Measurements from ENCODE around the gene NUCB1. TPM values are rescaled to one million over a fixed set of nuclear protein-coding genes. Genes with fewer than 3 reads are reported as not detected.

The NUCB1 gene
- total RNA-seq, 1 experiment from 2014 or later, result 125 TPM

DNA sequence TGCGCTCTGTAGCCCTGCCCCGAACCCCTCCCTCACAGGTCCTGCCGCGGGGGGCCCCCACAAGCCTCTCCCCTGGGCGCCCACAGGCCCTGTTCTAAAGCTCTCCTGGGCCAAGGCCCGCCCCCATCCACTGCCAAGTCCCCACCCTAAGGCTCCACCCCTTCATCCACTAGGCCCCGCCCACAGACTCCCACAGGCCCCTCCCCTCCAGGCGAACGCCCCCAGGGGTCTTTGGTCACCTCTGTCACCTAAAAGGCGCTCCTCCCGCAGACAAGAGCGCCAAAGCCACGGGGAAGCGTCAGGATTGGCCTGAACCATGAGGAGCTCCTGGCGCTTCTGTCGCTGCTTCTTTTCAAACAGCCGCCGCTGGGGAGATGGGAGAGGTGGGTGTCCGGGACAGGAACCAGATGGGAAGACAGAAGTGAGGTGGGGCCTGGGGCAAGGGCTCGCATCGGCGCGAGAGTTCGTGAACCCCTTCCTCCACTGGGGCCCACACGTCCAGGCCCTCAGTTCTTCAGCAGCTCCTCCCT lies 3.9 kb upstream of the NUCB1 start:
- H3K79me1 ChIP-seq (ENCODE audit: insufficient read depth, low read depth, low read length, poor library complexity, severe bottlenecking), result no peaks in the 10 kb centered on the region
- H3K27me3 Mint-ChIP-seq (ENCODE audit: low read depth), result peaks cover 2% of the 10 kb centered on the region; the same call in 1 of the 2 replicates
- H4K8ac ChIP-seq (replicated peaks; ENCODE audit: insufficient read length, low read depth, low read length), result no peak overlapping the region
- H4K91ac ChIP-seq (ENCODE audit: insufficient read length, low read depth, low read length), result no peak overlapping the region
- no peaks in the 10 kb centered on the region for H3K9me3 Mint-ChIP-seq
- H2AK5ac ChIP-seq (ENCODE audit: insufficient read length, low read length), result no peak overlapping the region
- TF ChIP-seq, protein P1, sequence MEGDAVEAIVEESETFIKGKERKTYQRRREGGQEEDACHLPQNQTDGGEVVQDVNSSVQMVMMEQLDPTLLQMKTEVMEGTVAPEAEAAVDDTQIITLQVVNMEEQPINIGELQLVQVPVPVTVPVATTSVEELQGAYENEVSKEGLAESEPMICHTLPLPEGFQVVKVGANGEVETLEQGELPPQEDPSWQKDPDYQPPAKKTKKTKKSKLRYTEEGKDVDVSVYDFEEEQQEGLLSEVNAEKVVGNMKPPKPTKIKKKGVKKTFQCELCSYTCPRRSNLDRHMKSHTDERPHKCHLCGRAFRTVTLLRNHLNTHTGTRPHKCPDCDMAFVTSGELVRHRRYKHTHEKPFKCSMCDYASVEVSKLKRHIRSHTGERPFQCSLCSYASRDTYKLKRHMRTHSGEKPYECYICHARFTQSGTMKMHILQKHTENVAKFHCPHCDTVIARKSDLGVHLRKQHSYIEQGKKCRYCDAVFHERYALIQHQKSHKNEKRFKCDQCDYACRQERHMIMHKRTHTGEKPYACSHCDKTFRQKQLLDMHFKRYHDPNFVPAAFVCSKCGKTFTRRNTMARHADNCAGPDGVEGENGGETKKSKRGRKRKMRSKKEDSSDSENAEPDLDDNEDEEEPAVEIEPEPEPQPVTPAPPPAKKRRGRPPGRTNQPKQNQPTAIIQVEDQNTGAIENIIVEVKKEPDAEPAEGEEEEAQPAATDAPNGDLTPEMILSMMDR (conservative IDR thresholded peaks at IDR 0.05), result no peak
- H3K14ac ChIP-seq (ENCODE audit: insufficient read depth, low read length), result no peak overlapping the region
- peaks cover 0 to 3% (median 1%) of the 10 kb centered on the region in 3 experiments; a peak in 2 of 7 replicates for H3K36me3 Mint-ChIP-seq (ENCODE audit: insufficient read depth in 1 of 3, low read depth in 3 of 3)
- no peak overlapping the region for H3T11ph ChIP-seq (ENCODE audit: low read length)
- no peaks in the 10 kb centered on the region for H3K27me3 ChIP-seq (ENCODE audit: insufficient read depth, low read length)
- H2BK120ac ChIP-seq (ENCODE audit: low read depth, low read length, poor library complexity, severe bottlenecking), result no peak overlapping the region
- H3K4ac ChIP-seq (ENCODE audit: low read depth, low read length), result no peak overlapping the region
- no peak overlapping the region for H4K5ac ChIP-seq (ENCODE audit: insufficient read length, low read depth, low read length)
- H3K56ac ChIP-seq (ENCODE audit: insufficient read length, low read depth, low read length), result no peak overlapping the region
- H2BK12ac ChIP-seq (ENCODE audit: insufficient read length, low read depth, low read length), result no peak overlapping the region
- peaks cover 8 to 37% of the 10 kb centered on the region in 2 experiments for H3K4me1 Mint-ChIP-seq
- no peak overlapping the region for H2BK5ac ChIP-seq (ENCODE audit: insufficient read length, low read length)
- no peak overlapping the region for H3K9ac ChIP-seq (ENCODE audit: extremely low read depth, insufficient read length, low read length)
- no peaks in the 10 kb centered on the region for H3K4me1 ChIP-seq (ENCODE audit: insufficient read depth, low read length)
- H3K18ac ChIP-seq (ENCODE audit: insufficient read length, low read depth, low read length), result no peak overlapping the region
- H2BK15ac ChIP-seq (ENCODE audit: low read depth, low read length), result no peak overlapping the region
- no peak overlapping the region for H2AFZ ChIP-seq (ENCODE audit: low read length)
- H3K23ac ChIP-seq (ENCODE audit: insufficient read length, low read depth, low read length), result no peak overlapping the region
- H3K4me2 ChIP-seq (ENCODE audit: insufficient read depth, insufficient read length, low read length), result peak overlapping the region; percentile 27
- DNase-seq, result peak; percentile 94
- H4K20me1 ChIP-seq (ENCODE audit: control insufficient read depth, insufficient read depth, insufficient read length), result no peaks in the 10 kb centered on the region
- no peaks in the 10 kb centered on the region for H3K79me2 ChIP-seq (ENCODE audit: insufficient read depth, low read length)
- H3K9me3 ChIP-seq (ENCODE audit: control insufficient read depth, low read depth, low read length), result no peaks in the 10 kb centered on the region
- no peak overlapping the region for H3K27ac ChIP-seq (ENCODE audit: insufficient read length, low read depth, low read length)
- no CpG with 5 or more reads among the region's 25 CpGs for WGBS (ENCODE audit: extremely low coverage, insufficient read length, low lambda C conversion rate)
- H2BK20ac ChIP-seq (ENCODE audit: low read depth, low read length, poor library complexity, severe bottlenecking), result no peak overlapping the region
- H3K27ac Mint-ChIP-seq, result peak overlapping the region in 2 of 3 experiments; percentile 48 to 66; a peak in 2 of 7 replicates
- peak overlapping the region; percentile 41 to 77 for H3K4me3 Mint-ChIP-seq
- peaks cover 15% of the 10 kb centered on the region for H3K23me2 ChIP-seq (ENCODE audit: insufficient read length, low read depth, low read length, poor library complexity, severe bottlenecking)

Measured in H9 (cell line).